ENCODE measurements around the gene UBE2E2.
A peak's percentile ranks its signal among the peaks of the same experiment; 100 is the strongest.
"Not testable (repeated sequence)": the region's sequence is repeated elsewhere in the genome, so short reads cannot be mapped to it uniquely, and the experiment has no call there.

The UBE2E2 gene

GRCh38 chr3:23325466-23326065 is 122.4 kb downstream of the UBE2E2 start:
- DNase-seq (ENCODE audit: low read depth): peak; percentile 52
- H3K4me3 ChIP-seq (ENCODE audit: low read length): no peak overlapping the region
- no peak for TF ChIP-seq CTCF (IDR thresholded peaks at IDR 0.05; ENCODE audit: insufficient read depth, low read depth, low read length, missing control alignments)

GRCh38 chr3:23329471-23330105 is 126.5 kb downstream of the UBE2E2 start:
- TF ChIP-seq CTCF (IDR thresholded peaks at IDR 0.05; ENCODE audit: insufficient read depth, low read depth, low read length, missing control alignments): no peak
- H3K4me3 ChIP-seq (ENCODE audit: low read length): no peak overlapping the region

GRCh38 chr3:23330568-23330967 is 127.4 kb downstream of the UBE2E2 start:
- H3K4me3 ChIP-seq (ENCODE audit: low read length): no peak overlapping the region
- no peak for DNase-seq (ENCODE audit: low read depth)
- TF ChIP-seq CTCF (IDR thresholded peaks at IDR 0.05; ENCODE audit: insufficient read depth, low read depth, low read length, missing control alignments): no peak

More at GRCh38 chr3:23329471-23330105, 126.5 kb downstream of the UBE2E2 start:
- no peak for DNase-seq (ENCODE audit: low read depth)

GRCh38 chr3:23331141-23331935 is 128.2 kb downstream of the UBE2E2 start:
- TF ChIP-seq CTCF (IDR thresholded peaks at IDR 0.05; ENCODE audit: insufficient read depth, low read depth, low read length, missing control alignments): no peak
- no peak overlapping the region for H3K4me3 ChIP-seq (ENCODE audit: low read length)
- DNase-seq (ENCODE audit: low read depth): peak; percentile 24

- peak; percentile 23 for DNase-seq (ENCODE audit: low read depth)
- no peak for TF ChIP-seq CTCF (IDR thresholded peaks at IDR 0.05; ENCODE audit: insufficient read depth, low read depth, low read length, missing control alignments)
Measured at GRCh38 chr3:23333633-23334032, 130.5 kb downstream of the UBE2E2 start.

GRCh38 chr3:23336853-23337252 is 133.7 kb downstream of the UBE2E2 start:
- DNase-seq (ENCODE audit: low read depth): not testable (repeated sequence)

More at GRCh38 chr3:23333633-23334032, 130.5 kb downstream of the UBE2E2 start:
- no peak overlapping the region for H3K4me3 ChIP-seq (ENCODE audit: low read length)

GRCh38 chr3:23341147-23341838 is 138.2 kb downstream of the UBE2E2 start:
- DNase-seq (ENCODE audit: low read depth): no peak
- no peak for TF ChIP-seq CTCF (IDR thresholded peaks at IDR 0.05; ENCODE audit: insufficient read depth, low read depth, low read length, missing control alignments)
- H3K4me3 ChIP-seq (ENCODE audit: low read length): no peak overlapping the region

More at GRCh38 chr3:23336853-23337252, 133.7 kb downstream of the UBE2E2 start:
- H3K4me3 ChIP-seq (ENCODE audit: low read length): not testable (repeated sequence)
